Liver (tissue), 9 donors: ENCODE data around the gene PVALEF. TPM values are rescaled to one million over a fixed set of nuclear protein-coding genes. Genes with fewer than 3 reads are reported as not detected.

Experiments
- DNase-seq: peaks from one replicate; pipeline ENCODE4 v3.0.0-alpha.2; 2017; ENCODE audit warnings: low spot score
- H3K27ac ChIP-seq, 2 donors: one replicate each; pipeline ENCODE4 v1.7.0; 2013; ENCODE audit warnings: inconsistent platforms in 2 of 2, low read length in 2 of 2, control low read depth in 1 of 2, low read depth in 1 of 2, mild to moderate bottlenecking in 1 of 2
- H3K27me3 ChIP-seq, 4 donors: one replicate each; pipeline versions ENCODE4 v1.6.1 to v1.7.0; 2013; ENCODE audit warnings: low read length in 3 of 4, inconsistent platforms in 1 of 4, mild to moderate bottlenecking in 1 of 4, moderate library complexity in 1 of 4; ENCODE audit not compliant: control insufficient read depth in 4 of 4, insufficient read depth in 4 of 4
- H3K36me3 ChIP-seq, 4 donors: one replicate each; pipeline versions ENCODE4 v1.6.1 to v1.7.0; 2013; ENCODE audit warnings: low read length in 3 of 4, mild to moderate bottlenecking in 3 of 4, low read depth in 1 of 4, moderate library complexity in 1 of 4; ENCODE audit not compliant: control insufficient read depth in 4 of 4, insufficient read depth in 3 of 4
- H3K4me1 ChIP-seq, 4 donors: one replicate each; pipeline versions ENCODE4 v1.6.1 to v1.7.0; 2013; ENCODE audit warnings: low read length in 3 of 4, mild to moderate bottlenecking in 3 of 4, moderate library complexity in 1 of 4; ENCODE audit not compliant: control insufficient read depth in 4 of 4, insufficient read depth in 4 of 4
- H3K4me3 ChIP-seq, 3 donors: one replicate each; pipeline versions ENCODE4 v1.6.1 to v1.7.0; 2013; ENCODE audit warnings: low read length in 3 of 3, control low read depth in 1 of 3, low read depth in 1 of 3, mild to moderate bottlenecking in 1 of 3
- H3K9ac ChIP-seq, 2 donors: one replicate each; pipeline ENCODE4 v1.7.0; 2013; ENCODE audit warnings: low read length in 2 of 2, mild to moderate bottlenecking in 2 of 2, moderate library complexity in 2 of 2, control low read depth in 1 of 2, low read depth in 1 of 2
- H3K9me3 ChIP-seq, 4 donors: one replicate each; pipeline versions ENCODE4 v1.6.1 to v1.7.0; 2013; ENCODE audit warnings: low read length in 3 of 4; ENCODE audit not compliant: control insufficient read depth in 4 of 4
- ATF3 ChIP-seq: IDR thresholded peaks from 2 replicates; pipeline ENCODE4 v1.6.1; 2016; ENCODE audit warnings: antibody characterized with exemption
- CTCF ChIP-seq: fragments of 150-350 bp; IDR thresholded peaks from 2 replicates; pipeline ENCODE4 v1.5.1; 2017; ENCODE audit warnings: improper control_type of control experiment, low read depth, low read length; ENCODE audit not compliant: missing input control
- EGR1 ChIP-seq, 2 donors: IDR thresholded peaks; 2 replicates each; pipeline ENCODE4 v1.6.1; 2016 to 2018; ENCODE audit warnings: antibody characterized with exemption in 2 of 2, low read depth in 2 of 2
- FOXA1 ChIP-seq: IDR thresholded peaks from 2 replicates; pipeline ENCODE4 v1.6.1; 2016; ENCODE audit warnings: antibody characterized with exemption
- FOXA2 ChIP-seq: IDR thresholded peaks from 2 replicates; pipeline ENCODE4 v1.6.1; 2016; ENCODE audit warnings: antibody characterized with exemption
- GABPA ChIP-seq, 2 donors: IDR thresholded peaks in 1 of 2; conservative IDR thresholded peaks in 1 of 2; 2 replicates each; pipeline ENCODE4 v1.6.1; 2016; ENCODE audit warnings: antibody characterized with exemption in 2 of 2, mild to moderate bottlenecking in 1 of 2, moderate library complexity in 1 of 2
- HNF4A ChIP-seq, 2 donors: conservative IDR thresholded peaks; 2 replicates each; pipeline ENCODE4 v1.6.1; 2016; ENCODE audit warnings: antibody characterized with exemption in 2 of 2, mild to moderate bottlenecking in 2 of 2
- HNF4G ChIP-seq: IDR thresholded peaks from 2 replicates; pipeline ENCODE4 v1.6.1; 2016; ENCODE audit warnings: antibody characterized with exemption
- JUND ChIP-seq, 2 donors: IDR thresholded peaks; 2 replicates each; pipeline ENCODE4 v1.6.1; 2016; ENCODE audit warnings: antibody characterized with exemption in 2 of 2
- NR2F2 ChIP-seq: IDR thresholded peaks from 2 replicates; pipeline ENCODE4 v1.6.1; 2016; ENCODE audit warnings: antibody characterized with exemption
- RAD21 ChIP-seq, 2 donors: IDR thresholded peaks; 2 replicates each; pipeline ENCODE4 v1.6.1; 2016; ENCODE audit warnings: antibody characterized with exemption in 2 of 2, mild to moderate bottlenecking in 2 of 2
- RXRA ChIP-seq, 2 donors: IDR thresholded peaks; 2 replicates each; pipeline ENCODE4 v1.6.1; 2017 to 2018; ENCODE audit warnings: antibody characterized with exemption in 2 of 2, mild to moderate bottlenecking in 1 of 2
- TAF1 ChIP-seq: conservative IDR thresholded peaks from 2 replicates; pipeline ENCODE4 v1.6.1; 2016; ENCODE audit warnings: antibody characterized with exemption, mild to moderate bottlenecking
- YY1 ChIP-seq: IDR thresholded peaks from 2 replicates; pipeline ENCODE4 v1.6.1; 2016; ENCODE audit warnings: antibody characterized with exemption, mild to moderate bottlenecking
- WGBS: extraction: QIAGEN DNeasy Blood & Tissue Kit; methylation state at CpG from one replicate; pipeline ENCODE4 v1.1.7; 2013; 5-methylcytosine and 5-hydroxymethylcytosine counted together
- polyA plus RNA-seq, 2 donors: library from polyadenylated mRNA; stranded (reverse) in 1 of 2; unstranded in 1 of 2; fragments of 200-250 nt in 1 of 2; fragments of >200 nt in 1 of 2; fragmentation: Nextera tagmentation in 1 of 2; extraction: Ambion mirVana in 1 of 2; gene quantifications; one replicate each; pipeline versions ENCODE4 v1.2.1 to v1.2.3, GENCODE V29; 2013 to 2015
- total RNA-seq, 2 donors: library from RNA; depleted of rRNA; stranded (reverse); fragments of >200 nt; gene quantifications; one replicate each; pipeline ENCODE4 v1.2.3, GENCODE V29; 2014
- TF ChIP-seq, protein P1 (sequence below): IDR thresholded peaks from 2 replicates; pipeline ENCODE4 v1.6.1; 2016; ENCODE audit warnings: antibody characterized with exemption, mild to moderate bottlenecking
- TF ChIP-seq, protein P2 (sequence below): IDR thresholded peaks from 2 replicates; pipeline ENCODE4 v1.6.1; 2016; ENCODE audit warnings: antibody characterized with exemption
- TF ChIP-seq, protein P3 (sequence below): IDR thresholded peaks from 2 replicates; pipeline ENCODE4 v1.6.1; 2016; ENCODE audit warnings: antibody characterized with exemption
- donor health status: healthy.
- donor health status: healthy.
- donor health status: healthy.
- donor health status: healthy.
- donor health status: healthy.

PVALEF gene
- total and polyA plus RNA-seq, 4 donors = not detected

DNA sequence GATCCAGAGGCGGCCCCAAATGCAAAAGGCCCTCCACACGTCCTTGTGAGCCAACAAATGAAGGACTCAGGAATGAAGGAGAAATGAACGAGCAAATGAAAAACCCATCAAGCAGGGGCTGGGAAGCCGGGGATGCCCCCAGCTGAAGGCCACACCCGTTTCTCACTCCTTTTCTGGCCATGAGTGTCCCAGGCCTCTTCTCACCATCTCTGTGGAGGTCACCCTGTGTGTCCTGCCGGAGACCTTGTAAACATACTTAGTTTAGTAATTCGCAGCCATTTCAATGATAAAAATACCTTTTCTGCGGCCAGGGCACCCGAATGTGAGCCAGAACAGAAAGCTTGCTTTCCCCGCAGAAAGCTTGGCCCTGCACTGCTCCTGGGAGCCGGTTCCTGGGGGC is 21.8 kb downstream of the PVALEF start (continued):
- TF ChIP-seq FOXA1 = no peak
- TF ChIP-seq ATF3 = no peak

DNA sequence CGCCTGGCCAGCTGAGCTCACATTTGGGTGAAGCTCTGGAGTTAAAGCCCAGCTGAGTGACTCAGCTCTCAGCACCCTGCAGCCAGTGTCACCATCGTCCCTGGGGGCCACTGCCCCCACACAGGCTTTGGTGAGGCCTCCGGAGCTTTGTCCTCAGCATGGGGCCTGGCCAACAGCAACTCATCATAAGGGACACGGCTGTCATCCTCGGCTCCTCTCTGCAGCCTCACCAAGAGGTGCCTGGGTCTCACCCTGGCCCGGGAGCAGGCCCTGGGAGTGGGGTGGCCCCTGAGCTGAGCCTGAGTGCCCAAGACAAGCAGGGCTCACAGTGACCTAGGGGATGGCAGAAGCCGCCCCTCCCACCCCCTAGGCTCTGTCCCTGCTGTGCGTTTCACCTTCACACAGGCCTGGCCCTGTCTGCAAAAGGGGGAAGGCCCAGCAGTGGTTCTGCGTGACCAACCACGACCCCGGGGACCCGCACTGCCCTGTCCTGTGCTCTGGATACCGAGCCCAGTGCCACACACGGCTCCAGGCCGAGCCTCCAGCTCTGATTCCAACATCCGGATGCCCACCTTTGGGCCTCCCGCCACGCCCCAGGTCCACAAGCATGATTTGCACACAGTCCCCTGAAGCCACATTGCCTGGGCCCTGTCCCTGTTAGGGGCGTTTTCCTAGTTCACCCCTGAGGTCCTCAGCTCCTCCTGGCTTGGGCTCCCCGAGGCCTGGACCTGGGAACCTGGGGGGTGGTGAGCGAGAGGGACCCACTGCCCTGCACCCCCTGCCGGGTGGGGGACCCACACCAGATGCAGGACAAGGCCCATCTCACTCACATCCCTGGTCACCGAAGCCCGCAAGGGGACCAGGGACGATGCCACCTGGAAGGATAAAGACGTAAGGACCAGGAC is 22.5 kb downstream of the PVALEF start:
- no peaks in the 10 kb centered on the region for H3K36me3 ChIP-seq
- H3K27me3 ChIP-seq = no peaks in the 10 kb centered on the region
- no peak for DNase-seq
- 93% methylated on average over 26 of the region's 26 CpGs for WGBS
- H3K9ac ChIP-seq = no peak overlapping the region
- H3K4me3 ChIP-seq = no peak overlapping the region
- H3K9me3 ChIP-seq = no peaks in the 10 kb centered on the region
- TF ChIP-seq NR2F2 (no peak), RXRA (IDR thresholded peaks at IDR 0.05) (no peak), ATF3 (no peak), HNF4G (no peak), HNF4A (conservative IDR thresholded peaks at IDR 0.05) (no peak), EGR1 (IDR thresholded peaks at IDR 0.05; ENCODE audit: low read depth in 2 of 2) (no peak)
- TF ChIP-seq, protein P1, sequence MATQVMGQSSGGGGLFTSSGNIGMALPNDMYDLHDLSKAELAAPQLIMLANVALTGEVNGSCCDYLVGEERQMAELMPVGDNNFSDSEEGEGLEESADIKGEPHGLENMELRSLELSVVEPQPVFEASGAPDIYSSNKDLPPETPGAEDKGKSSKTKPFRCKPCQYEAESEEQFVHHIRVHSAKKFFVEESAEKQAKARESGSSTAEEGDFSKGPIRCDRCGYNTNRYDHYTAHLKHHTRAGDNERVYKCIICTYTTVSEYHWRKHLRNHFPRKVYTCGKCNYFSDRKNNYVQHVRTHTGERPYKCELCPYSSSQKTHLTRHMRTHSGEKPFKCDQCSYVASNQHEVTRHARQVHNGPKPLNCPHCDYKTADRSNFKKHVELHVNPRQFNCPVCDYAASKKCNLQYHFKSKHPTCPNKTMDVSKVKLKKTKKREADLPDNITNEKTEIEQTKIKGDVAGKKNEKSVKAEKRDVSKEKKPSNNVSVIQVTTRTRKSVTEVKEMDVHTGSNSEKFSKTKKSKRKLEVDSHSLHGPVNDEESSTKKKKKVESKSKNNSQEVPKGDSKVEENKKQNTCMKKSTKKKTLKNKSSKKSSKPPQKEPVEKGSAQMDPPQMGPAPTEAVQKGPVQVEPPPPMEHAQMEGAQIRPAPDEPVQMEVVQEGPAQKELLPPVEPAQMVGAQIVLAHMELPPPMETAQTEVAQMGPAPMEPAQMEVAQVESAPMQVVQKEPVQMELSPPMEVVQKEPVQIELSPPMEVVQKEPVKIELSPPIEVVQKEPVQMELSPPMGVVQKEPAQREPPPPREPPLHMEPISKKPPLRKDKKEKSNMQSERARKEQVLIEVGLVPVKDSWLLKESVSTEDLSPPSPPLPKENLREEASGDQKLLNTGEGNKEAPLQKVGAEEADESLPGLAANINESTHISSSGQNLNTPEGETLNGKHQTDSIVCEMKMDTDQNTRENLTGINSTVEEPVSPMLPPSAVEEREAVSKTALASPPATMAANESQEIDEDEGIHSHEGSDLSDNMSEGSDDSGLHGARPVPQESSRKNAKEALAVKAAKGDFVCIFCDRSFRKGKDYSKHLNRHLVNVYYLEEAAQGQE = no peak
- TF ChIP-seq, protein P2, sequence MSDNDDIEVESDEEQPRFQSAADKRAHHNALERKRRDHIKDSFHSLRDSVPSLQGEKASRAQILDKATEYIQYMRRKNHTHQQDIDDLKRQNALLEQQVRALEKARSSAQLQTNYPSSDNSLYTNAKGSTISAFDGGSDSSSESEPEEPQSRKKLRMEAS = no peak
- H3K4me1 ChIP-seq = no peaks in the 10 kb centered on the region
- no peak overlapping the region for H3K27ac ChIP-seq

GRCh38 chr17:81188491-81188840 is 23.2 kb downstream of the PVALEF start:
- WGBS = 97% methylated on average over 12 of the region's 12 CpGs
- TF ChIP-seq JUND (IDR thresholded peaks at IDR 0.05) (no peak), TAF1 (no peak), YY1 (no peak), EGR1 (IDR thresholded peaks at IDR 0.05; ENCODE audit: low read depth in 2 of 2) (no peak), ATF3 (no peak), HNF4G (no peak), GABPA (IDR thresholded peaks at IDR 0.05 in 1 of 2, conservative IDR thresholded peaks at IDR 0.05 in 1 of 2) (no peak), HNF4A (conservative IDR thresholded peaks at IDR 0.05) (no peak), FOXA2 (no peak), FOXA1 (no peak), RAD21 (IDR thresholded peaks at IDR 0.05) (no peak), CTCF (no peak), RXRA (IDR thresholded peaks at IDR 0.05) (no peak)
- TF ChIP-seq, protein P2 = no peak
- TF ChIP-seq, protein P3, sequence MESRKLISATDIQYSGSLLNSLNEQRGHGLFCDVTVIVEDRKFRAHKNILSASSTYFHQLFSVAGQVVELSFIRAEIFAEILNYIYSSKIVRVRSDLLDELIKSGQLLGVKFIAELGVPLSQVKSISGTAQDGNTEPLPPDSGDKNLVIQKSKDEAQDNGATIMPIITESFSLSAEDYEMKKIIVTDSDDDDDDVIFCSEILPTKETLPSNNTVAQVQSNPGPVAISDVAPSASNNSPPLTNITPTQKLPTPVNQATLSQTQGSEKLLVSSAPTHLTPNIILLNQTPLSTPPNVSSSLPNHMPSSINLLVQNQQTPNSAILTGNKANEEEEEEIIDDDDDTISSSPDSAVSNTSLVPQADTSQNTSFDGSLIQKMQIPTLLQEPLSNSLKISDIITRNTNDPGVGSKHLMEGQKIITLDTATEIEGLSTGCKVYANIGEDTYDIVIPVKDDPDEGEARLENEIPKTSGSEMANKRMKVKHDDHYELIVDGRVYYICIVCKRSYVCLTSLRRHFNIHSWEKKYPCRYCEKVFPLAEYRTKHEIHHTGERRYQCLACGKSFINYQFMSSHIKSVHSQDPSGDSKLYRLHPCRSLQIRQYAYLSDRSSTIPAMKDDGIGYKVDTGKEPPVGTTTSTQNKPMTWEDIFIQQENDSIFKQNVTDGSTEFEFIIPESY = no peak
- DNase-seq = no peak
- H3K4me3 ChIP-seq = no peak overlapping the region
- H3K27ac ChIP-seq = no peak overlapping the region
- no peaks in the 10 kb centered on the region for H3K4me1 ChIP-seq
- no peak overlapping the region for H3K9ac ChIP-seq
- H3K36me3 ChIP-seq = no peaks in the 10 kb centered on the region
- H3K9me3 ChIP-seq = no peaks in the 10 kb centered on the region
- no peaks in the 10 kb centered on the region for H3K27me3 ChIP-seq
